Hematopoietic multipotent progenitor cell treated with erythropoietin and hydrocortisone succinate and interleukin-3 and kit ligand, for 17 days (in vitro differentiated cells): ENCODE data around the gene ANKHD1.
A peak's percentile ranks its signal among the peaks of the same experiment; 100 is the strongest.

ENCODE experiments used
- DNase-seq: peaks from one replicate; pipeline ENCODE4 v3.0.0-alpha.2; 2015; ENCODE audit warnings: low spot score

The ANKHD1 gene, protein sequence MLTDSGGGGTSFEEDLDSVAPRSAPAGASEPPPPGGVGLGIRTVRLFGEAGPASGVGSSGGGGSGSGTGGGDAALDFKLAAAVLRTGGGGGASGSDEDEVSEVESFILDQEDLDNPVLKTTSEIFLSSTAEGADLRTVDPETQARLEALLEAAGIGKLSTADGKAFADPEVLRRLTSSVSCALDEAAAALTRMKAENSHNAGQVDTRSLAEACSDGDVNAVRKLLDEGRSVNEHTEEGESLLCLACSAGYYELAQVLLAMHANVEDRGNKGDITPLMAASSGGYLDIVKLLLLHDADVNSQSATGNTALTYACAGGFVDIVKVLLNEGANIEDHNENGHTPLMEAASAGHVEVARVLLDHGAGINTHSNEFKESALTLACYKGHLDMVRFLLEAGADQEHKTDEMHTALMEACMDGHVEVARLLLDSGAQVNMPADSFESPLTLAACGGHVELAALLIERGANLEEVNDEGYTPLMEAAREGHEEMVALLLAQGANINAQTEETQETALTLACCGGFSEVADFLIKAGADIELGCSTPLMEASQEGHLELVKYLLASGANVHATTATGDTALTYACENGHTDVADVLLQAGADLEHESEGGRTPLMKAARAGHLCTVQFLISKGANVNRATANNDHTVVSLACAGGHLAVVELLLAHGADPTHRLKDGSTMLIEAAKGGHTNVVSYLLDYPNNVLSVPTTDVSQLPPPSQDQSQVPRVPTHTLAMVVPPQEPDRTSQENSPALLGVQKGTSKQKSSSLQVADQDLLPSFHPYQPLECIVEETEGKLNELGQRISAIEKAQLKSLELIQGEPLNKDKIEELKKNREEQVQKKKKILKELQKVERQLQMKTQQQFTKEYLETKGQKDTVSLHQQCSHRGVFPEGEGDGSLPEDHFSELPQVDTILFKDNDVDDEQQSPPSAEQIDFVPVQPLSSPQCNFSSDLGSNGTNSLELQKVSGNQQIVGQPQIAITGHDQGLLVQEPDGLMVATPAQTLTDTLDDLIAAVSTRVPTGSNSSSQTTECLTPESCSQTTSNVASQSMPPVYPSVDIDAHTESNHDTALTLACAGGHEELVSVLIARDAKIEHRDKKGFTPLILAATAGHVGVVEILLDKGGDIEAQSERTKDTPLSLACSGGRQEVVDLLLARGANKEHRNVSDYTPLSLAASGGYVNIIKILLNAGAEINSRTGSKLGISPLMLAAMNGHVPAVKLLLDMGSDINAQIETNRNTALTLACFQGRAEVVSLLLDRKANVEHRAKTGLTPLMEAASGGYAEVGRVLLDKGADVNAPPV (N-terminal part only)

DNA sequence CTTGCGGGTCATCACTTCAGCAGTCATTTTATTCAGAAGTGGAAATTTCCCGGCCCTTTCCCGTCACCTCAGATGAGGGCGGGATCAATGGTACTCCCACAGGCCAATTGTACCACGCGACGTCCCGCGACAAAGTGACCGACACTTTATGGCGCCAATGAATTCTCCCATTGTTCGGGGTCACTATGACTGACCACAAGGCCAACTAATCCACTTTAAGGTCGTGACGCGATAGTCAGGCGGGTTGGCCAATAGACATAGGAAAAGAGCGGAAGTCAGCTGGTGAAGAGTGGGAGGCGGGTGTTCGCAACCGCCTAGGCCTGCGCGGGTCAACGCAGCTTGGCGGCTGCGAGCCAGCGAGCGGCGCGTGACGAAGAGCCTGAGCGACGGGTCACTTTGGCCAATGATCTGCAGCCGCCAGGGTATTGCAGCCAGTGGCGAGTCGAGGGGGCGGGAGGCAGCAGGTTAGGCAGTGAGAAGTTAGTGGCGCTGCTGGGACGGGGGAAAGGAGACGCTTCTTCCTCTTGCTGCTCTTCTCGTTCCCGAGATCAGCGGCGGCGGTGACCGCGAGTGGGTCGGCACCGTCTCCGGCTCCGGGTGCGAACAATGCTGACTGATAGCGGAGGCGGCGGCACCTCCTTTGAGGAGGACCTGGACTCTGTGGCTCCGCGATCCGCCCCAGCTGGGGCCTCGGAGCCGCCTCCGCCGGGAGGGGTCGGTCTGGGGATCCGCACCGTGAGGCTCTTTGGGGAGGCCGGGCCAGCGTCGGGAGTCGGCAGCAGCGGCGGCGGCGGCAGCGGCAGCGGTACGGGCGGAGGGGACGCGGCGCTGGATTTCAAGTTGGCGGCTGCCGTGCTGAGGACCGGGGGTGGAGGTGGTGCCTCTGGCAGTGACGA is at the start of gene ANKHD1:
TSS of gene ANKHD1 (plus strand) at position 472 of the 896 bp plus-strand sequence. CDS start at position 607, 135 bp downstream.
- DNase-seq: peak; percentile 99

DNA sequence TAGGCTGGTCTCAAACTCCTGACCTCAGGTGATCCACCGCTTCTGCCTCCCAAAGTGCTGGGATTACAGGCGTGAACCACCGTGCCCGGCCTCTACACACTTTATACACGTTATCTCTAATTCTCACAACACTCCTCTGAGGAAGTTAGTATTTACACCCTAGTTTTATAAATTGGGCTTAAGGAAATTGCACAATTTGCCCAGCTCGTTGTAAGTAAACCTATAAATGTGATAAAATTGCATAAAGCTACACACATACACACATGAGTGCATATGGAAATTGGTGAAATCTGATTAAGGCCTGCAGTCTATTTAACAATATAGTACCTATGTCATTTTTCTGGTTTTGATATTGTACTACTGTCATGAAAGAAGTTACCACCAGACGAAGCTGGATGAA is 46.1 kb upstream of the ANKHD1 start:
- no peak for DNase-seq

DNA sequence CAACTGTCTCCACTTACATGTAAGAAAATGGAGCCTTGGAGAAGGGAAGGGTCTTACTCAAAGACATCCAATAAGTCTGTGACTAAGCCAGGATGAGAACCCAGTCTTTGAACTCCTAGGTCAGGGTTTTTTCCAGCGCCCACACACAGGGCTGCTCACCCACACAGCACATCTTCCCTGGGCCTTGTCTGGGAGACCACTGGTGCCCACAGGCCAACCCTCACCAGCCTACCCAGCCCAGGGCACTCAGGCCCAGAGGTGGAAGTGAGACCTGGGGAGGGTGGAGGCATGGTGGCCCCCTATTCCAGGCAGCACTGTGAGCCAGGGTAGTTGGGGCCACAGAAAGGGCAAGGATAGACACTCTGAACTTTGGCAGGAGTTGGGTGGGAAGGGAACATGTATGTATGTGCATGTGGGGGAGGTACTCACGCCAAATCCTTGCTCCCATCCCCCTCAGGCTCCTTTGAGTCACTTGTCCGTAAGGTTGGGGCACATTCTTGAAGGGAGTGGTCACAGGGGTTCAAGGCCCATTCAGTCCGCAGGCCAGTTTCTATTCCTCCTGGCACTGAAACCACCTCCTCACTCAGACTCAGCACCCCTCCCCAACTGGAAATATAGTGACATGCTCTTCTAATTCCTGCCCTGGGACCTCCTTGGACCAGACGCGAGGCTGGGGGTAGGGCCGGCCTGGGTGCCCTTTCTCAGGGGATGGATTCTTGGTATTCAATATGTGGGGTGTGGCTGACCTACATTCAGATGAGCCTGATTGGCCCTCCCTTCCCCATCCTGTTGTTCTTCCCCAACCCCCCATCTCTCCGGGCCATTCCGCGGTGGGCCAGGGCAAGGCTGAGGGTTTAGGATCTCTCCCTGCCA is 44.5 kb upstream of the ANKHD1 start:
- no peak for DNase-seq

DNA sequence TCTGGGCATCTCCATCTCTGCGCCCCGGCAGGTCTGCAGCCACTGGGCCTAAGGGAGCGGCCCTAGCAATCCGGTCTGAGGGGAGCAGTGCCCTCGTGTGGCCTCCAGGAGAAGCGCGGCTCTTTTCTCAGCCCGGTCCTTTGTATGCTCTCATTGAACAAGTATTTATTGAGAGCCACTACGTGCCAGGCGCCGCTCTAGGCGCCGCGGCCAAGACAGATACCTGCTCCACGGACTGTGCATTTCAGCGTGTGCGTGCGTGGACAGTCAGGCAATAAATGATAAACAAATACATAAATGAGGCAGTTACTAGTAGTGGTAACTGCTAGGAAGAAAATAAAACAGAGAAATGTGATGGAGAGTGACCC is 43.9 kb upstream of the ANKHD1 start:
- peak; percentile 68 for DNase-seq

DNA sequence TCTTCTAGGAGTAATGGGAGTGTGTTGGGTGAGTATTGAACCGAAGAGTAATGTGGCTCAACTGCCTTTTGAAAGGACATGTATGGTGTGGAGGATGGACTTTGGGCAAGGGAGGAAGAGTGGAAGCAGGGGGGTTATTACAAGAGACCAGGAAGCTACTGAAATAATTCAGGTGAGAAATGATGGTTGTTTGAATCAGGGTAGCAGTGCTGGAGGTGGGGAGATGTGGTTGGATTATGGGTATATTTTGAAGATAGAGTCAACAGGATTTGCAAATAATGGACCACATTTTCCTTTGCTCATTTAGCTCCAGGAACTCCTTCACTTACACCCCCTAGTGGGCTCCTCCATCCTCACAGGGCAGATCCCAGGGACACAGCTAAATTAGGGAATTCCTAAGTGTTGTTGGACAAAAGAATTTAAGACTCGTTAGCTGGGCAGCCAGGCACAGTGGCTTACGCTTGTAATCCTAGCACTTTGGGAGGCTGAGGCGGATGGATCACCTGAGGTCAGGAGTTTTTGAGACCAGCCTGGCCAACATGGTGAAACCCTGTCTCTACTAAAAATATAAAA is 42.8 kb upstream of the ANKHD1 start:
- no peak for DNase-seq

DNA sequence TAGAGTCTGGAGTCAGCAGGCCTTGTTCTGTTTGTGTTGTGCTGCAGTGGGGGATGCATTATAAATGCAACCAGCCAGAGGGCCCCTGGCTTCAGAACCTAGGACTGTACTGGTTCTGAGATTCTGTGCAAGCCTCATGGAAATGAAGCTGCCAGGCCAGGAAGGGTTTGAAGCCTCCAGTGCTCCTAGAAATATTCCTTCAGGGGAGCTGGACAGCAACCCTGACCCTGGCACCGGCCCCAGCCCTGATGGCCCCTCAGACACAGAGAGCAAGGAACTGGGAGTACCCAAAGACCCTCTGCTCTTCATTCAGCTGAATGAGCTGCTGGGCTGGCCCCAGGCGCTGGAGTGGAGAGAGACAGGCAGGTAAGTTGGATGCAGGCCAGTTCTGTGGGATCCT is 41.5 kb upstream of the ANKHD1 start, which contains the start of gene SLC4A9:
TSS of gene SLC4A9 (plus strand) at position 94 of the 400 bp plus-strand sequence. CDS start at position 137, 43 bp downstream.
- DNase-seq: no peak

DNA sequence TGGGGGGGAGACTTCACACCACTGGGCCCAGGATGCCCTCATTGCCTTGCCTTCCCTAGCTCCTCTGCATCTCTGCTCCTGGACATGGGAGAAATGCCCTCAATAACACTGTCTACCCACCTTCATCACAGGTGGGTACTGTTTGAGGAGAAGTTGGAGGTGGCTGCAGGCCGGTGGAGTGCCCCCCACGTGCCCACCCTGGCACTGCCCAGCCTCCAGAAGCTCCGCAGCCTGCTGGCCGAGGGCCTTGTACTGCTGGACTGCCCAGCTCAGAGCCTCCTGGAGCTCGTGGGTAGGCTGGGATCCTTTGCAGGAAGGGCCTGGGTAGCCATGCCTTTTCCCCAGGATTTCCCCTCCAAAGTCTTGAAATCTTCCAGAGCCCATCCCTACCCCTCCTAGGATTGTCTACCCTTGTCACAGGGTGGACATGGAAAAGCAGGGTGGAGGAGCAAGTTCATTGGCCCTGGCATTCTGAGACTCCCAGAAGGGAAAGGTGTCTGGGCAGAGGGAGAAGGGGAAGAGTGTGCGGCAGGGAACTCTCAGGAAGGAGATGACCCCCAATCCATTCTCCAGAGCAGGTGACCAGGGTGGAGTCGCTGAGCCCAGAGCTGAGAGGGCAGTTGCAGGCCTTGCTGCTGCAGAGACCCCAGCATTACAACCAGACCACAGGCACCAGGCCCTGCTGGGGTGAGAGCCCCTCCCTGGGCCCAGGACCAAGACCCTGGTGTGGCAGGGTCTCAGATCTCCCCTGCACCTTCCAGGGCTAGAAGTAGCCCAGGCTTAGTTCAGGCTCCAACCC is 40.8 kb upstream of the ANKHD1 start:
- no peak for DNase-seq

DNA sequence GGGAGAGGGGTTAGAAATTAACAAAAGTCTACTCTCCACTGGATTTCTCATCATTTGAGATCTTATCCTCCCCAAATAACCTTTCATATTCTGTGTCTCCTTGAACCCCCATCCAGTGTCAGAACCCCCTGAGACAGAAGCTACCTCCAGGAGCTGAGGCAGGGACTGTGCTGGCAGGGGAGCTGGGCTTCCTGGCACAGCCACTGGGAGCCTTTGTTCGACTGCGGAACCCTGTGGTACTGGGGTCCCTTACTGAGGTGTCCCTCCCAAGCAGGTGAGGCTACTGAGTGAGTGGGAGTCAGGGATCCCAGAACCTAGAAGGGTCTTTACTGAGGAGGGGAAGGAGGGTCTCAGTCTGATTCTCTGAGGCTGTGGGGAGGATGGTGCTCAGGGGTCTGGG is 39.7 kb upstream of the ANKHD1 start:
- DNase-seq: no peak

DNA sequence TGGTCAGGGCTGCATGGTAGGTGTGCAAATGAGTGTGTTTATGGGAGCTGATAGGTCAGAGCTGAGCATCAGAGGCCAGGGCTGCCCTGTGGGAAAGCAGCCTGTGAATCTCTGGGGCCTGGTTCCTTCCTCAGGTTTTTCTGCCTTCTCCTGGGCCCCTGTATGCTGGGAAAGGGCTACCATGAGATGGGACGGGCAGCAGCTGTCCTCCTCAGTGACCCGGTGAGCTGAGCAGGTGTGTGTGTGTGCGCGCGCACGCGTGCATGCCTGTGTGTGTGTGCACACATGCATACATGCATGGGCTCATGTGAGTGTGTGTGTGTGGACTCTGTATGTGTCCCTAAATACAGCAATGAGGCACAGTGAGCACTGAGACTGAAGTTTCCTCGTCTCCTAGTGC is 39.3 kb upstream of the ANKHD1 start:
- no peak for DNase-seq

DNA sequence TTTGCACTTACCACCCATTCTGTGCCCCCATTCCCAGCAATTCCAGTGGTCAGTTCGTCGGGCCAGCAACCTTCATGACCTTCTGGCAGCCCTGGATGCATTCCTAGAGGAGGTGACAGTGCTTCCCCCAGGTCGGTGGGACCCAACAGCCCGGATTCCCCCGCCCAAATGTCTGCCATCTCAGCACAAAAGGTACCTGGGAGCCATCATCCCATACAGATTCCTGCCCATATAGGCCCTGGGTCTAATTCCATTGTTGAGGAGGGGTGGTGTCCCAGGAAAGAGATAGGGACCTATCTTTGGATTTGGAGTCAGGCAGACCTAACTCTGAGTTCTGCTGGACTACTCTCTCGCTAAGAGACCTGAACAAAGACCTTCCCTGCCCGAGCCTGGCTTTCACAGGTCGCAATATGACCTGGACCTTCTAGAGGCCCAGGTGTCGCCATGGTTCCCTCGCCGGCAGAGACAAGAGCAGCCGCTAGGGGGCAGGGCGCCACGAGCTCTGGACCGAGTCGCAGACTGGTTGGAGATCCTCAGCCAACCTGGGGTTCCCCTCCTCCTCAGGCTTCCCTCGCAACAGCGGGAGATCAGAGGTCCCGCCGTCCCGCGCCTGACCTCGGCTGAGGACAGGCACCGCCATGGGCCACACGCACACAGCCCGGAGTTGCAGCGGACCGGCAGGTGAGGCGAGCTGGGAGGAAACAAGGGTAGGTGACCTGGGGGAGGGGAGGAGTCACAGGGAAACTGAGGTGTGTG is 38.6 kb upstream of the ANKHD1 start:
- DNase-seq: peak; percentile 78

DNA sequence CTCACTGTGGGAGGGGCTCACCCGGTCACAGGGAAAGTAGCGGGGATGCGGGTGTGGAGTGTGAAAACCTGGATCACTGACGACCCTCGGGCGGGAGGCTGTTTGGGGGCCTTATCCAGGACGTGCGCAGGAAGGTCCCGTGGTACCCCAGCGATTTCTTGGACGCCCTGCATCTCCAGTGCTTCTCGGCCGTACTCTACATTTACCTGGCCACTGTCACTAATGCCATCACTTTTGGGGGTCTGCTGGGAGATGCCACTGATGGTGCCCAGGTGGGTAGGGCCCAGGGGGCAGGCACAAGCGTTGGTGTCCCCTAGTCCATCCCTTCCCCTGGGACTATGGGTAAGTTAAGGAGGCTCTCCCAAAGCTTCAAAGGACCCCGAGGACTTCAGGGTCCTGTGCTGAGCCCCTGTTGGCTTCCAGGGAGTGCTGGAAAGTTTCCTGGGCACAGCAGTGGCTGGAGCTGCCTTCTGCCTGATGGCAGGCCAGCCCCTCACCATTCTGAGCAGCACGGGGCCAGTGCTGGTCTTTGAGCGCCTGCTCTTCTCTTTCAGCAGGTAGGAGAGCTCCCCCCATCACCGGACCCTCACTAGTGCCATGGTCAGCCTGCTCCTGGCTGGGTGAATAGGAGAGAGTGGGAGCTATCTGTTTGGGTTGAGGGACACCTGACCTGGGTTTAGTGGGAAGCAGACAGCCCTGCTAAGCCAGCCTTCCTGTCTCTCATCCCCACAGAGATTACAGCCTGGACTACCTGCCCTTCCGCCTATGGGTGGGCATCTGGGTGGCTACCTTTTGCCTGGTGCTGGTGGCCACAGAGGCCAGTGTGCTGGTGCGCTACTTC is 37.8 kb upstream of the ANKHD1 start:
- DNase-seq: no peak

DNA sequence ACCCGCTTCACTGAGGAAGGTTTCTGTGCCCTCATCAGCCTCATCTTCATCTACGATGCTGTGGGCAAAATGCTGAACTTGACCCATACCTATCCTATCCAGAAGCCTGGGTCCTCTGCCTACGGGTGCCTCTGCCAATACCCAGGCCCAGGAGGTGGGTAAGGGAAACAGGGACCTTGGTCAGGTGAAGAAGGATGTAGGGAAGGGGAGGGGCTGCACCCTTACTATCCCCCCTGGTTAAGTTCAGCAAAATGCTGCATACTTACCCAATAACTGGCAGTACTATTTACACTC is 37.2 kb upstream of the ANKHD1 start:
- DNase-seq: no peak

DNA sequence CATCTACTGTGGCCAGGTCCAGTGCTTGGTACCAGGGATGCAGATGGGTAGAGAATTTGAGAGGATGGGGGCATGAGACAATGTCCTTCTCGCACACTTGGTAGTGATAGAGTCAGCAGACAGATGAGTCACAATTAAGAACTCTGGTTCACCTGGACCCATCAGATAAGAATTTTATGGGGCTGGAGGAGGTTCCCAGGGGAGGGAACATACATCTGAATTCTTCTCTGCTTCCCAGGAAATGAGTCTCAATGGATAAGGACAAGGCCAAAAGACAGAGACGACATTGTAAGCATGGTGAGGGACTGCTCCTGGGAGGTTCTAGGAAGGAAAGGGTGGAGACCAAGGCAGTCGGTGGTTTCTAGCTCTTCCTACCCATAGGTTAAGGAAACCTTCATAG is 36.4 kb upstream of the ANKHD1 start:
- DNase-seq: no peak

DNA sequence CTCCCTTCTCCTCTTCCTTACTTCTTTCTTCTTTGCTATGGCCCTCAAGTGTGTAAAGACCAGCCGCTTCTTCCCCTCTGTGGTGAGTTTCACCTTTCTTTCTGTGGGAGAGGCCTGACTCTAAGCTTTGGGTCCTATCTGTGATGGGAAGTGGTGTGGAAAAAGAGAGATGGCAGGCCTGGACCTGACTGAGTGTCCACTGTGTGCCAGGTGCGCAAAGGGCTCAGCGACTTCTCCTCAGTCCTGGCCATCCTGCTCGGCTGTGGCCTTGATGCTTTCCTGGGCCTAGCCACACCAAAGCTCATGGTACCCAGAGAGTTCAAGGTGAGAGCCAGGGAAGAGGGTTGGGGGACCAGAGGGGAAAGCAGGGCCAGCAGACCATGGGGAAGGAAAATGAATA is 35.7 kb upstream of the ANKHD1 start:
- DNase-seq: no peak

DNA sequence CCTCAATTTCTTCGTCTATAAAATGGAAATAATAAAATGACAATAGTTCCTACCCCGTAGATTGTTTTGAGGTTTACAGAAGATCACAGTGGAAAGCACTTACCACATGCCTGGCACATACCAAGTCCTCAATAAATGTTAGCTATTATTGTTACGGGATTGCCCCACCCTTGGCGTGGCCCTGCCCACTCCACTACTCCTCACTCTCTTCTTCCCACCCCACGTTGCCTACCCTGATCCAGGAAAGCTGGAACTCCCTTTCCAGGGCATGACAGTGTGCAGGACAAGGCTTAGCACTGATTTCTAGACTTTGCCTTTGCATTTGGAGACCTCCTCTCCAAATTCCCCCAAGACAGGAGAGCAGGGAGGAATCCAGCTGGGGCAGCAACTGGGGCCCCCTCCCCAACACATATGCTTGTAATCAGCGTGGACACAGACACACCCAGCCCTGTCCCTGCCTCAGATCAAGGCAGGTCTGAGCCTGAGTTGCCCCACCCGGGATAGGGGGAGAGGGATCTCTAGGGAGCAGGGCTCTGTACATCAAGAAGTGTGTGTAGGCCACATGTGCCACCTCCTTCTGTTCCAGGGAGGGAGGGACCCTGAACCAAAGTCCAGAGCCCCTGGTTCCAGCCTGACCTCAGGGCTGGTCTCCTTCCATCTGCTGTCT is 34.9 kb upstream of the ANKHD1 start:
- DNase-seq: no peak

DNA sequence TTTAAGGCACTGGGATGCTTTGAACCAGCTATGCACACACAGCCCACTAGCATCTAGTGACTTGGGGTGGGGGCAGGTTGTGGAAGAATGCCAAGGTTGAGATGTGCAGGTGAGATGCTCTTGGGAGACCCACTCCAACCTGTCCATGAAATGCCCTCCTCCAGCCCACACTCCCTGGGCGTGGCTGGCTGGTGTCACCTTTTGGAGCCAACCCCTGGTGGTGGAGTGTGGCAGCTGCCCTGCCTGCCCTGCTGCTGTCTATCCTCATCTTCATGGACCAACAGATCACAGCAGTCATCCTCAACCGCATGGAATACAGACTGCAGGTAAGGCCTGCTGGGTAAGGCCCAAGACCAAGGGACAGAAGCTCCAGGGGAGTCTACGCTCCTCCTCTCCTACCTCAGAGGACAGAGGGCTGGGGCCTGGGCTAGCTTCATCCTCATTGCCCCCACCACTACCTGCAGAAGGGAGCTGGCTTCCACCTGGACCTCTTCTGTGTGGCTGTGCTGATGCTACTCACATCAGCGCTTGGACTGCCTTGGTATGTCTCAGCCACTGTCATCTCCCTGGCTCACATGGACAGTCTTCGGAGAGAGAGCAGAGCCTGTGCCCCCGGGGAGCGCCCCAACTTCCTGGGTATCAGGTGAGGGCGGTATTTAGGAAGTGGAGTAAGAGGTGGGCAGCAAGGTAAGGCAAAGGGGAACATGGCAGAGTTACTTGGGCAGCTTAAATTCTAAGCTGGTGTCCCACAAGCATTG is 34.2 kb upstream of the ANKHD1 start:
- DNase-seq: no peak
